Measurements from ENCODE around the gene GOLPH3.
"Not testable (repeated sequence)": the region's sequence is repeated elsewhere in the genome, so short reads cannot be mapped to it uniquely, and the experiment has no call there.

The GOLPH3 gene

DNA sequence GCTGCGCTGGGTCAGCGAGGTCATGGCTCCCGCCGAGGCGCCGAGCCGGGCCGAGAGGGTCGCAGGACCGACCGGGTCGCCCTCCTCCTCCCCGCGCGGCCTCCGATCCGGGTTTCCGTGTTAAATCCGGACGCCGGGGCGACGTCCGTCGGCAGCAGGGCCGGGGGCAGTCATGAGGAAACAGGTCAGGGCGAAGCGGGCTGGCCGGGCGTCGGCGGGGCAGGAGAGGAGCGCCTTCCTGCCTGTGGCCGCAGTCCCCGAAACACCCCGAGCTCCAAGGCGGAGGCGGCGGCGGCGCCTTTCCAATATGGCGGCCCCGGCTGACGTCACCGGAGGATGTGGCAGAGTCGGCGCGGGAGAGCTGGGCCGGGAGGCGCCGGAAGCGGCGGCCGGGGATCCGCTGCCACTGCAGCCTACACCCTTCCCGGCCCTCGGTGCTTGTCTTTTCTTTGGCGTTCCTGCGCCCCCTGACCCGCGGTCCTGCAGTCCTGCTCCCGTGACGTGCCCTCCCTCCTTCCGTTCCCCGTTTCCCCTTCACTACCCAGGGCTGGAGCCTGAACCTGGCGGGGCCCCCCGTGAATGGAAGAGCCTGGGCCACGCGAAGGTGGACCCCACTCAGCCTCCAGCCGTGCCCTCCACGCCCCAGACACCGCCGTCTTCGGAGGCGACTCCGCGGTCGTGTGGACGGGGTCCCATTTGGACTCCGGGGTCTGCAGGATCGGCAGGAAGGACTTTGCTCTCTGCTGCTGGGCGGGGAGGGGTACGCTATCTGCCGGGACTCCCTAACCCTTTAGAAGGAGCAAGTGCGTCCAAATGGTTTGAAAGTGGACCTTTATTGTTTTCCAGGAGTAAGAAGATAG is at the start of gene GOLPH3:
Gene GOLPH3 (minus strand): TSS at position 309 of the 860 bp plus-strand sequence. CDS start 285 bp downstream, at position 24.
- peak; percentile 81 to 90 (median 86) for DNase-seq

DNA sequence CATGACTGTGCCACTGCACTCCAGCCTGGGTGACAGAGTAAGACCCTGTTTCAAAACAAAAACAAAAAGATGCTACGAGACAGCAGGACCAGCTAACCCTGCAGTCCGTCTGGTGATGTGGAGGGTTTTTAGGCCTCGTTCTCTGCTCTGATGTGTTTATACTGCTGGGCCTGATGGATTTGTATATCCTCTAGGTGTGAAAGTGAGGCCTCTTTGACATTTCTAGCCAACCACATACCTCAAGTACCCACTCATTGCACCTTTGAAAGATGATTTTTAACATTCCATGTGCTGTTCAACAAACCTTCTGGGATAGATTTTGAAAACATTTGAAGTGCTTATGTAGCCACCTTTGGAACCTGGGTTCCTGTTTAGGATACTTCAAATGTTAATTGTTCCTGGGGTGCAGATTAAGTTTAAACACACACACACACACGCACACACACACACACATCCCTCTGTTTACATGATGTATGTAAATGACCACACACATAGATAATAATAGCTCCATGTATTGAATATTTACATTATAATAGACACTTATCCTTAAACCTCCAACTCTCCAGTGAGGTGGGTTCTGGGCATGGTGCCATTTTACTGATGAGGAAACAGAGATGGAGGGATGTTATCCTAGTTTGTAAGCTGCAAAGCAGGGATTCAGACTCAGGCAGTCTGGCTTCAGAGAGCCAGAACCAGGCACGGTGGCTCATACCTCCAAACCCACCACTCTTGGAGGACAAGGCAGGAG is 48.8 kb upstream of the GOLPH3 start:
- no peak for DNase-seq

DNA sequence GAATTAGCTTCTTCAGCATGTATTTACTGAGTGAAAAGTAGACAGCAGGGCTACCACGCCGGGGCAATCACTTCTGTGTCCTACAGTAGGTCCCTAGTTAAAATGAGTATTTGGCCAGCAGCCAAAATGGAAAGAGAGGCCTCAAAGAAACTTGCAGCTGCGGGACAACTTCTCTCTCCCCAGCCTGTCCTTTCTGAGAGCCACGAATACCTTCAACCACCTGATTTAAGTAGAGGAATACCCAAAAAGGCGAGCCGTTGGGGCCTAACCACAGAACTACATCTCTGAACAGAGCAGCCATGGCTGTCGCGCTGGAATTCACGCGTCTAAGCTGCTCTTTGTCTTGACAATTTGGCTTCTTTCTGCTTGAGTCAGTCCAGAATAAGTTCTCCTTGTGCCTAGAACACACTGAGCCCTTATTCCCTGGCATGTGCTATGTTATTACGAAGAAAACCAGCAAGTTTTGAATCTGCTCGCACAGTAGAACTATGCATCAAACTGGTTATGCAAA is 43.8 kb upstream of the GOLPH3 start:
- DNase-seq, result no peak

DNA sequence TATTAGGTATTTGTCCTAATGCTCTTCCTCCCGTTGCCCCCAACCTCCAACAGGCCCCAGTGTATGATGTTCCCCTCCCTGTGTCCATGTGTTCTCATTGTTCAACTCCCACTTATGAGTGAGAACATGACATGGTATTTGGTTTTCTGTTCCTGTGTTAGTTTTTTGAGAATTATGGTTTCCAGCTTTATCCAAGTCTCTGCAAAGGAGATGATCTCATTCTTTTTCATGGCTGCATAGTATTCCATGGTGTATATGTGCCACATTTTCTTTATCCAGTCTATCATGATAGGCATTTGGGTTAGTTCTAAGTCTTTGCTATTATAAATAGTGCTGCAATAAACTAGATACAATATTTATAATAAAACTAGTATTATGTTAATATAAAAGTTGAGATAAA is 40.2 kb upstream of the GOLPH3 start:
- not testable (repeated sequence) for DNase-seq

DNA sequence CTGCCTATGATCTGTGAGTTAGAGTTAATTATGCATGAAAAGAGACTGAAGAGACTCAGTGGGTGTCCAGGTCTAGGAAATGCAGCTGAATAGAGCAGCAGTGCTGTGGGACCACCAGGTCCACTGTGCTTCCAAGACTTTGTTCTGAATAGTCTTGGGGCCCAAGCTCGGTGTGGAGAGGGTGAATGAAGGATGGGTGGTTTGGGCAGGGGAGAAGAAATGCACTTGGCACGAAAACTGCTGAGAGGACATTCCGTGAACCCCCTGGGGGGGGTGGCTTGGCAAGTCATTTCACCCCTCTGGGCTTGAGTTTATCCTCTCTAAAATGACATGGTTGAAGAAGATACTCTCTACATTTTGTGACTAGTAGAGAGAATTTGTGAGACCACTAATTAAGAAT is 36.0 kb upstream of the GOLPH3 start:
- DNase-seq, result no peak

DNA sequence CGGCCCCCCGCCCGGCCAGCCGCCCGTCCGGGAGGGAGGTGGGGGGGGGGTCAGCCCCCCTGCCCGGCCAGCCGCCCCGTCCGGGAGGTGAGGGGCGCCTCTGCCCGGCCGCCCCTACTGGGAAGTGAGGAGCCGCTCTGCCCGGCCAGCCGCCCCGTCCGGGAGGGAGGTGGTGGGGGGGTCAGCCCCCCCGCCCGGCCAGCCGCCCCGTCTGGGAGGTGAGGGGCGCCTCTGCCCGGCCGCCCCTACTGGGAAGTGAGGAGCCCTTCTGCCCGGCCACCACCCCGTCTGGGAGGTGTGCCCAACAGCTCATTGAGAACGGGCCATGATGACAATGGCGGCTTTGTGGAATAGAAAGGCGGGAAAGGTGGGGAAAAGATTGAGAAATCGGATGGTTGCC is 34.7 kb upstream of the GOLPH3 start:
- not testable (repeated sequence) for DNase-seq

DNA sequence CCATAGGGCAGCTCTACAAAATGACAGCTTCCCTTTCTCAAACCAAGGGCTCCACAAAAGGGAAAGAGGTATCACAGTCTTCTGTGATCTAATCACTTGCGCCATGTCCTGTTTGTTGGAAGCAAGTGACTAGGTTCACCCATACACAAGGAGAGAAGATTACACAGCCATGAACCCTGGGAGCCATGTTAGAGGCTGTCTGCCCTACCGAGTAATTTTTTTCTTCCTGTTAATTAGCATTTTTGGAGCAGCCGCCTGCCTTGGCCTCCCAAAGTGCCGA is 33.2 kb upstream of the GOLPH3 start:
- DNase-seq, result no peak

DNA sequence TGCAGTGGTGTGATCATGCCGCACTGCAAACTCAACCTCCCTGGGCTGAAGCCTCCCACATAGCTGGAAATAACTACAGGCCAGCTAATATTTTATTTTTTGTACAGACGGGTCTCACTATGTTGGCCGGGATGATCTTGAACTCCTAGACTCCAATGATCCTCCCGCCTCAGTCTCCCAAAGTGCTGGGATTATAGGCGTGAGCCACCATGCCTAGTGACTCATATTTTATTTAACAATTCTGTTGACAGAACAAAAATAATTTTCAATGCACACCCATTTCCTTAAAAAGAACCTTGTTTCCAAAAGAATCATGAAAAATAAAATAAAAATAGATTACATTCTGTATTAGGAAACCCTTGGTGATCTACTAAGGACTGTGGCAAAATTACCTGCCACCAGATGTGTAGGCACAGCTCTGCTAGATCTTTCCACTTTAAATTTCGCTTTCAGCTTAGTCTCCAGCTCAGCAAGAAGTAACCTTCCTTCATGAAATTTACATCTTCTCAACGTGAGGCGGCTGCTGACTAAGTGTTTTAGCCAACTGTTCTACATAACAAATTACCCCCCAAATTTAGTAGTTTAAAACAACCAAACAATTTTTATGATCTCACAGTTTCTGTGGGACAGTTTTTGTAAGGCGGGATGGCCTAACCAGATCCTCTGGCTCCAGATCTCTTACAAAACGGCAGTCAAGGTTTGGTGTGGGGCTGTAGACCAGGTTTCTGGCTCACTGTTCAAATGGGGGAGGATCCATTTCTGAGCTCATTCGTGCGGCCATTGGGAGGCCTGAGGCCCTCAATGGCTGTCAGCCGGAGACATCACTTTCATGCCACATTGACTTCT is 32.6 kb upstream of the GOLPH3 start:
- DNase-seq, result no peak

DNA sequence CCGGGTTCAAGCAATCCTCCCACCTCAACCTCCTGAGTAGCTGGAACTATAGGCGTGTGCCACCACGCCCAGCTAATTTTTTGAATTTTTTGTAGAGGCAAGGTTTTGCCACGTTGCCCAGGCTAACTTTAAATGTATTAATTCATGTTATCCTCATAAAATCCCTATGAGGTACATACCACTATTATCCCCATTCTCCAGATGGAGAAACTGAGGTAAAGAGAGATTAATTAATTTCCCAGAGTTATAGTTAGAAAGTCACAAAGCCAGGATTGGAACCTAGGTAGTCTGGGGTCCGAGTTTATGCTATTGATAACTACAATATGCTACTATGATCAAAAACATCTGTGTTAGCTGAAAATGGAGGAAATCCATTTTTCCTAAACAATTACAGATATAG is 31.9 kb upstream of the GOLPH3 start:
- DNase-seq, result no peak

DNA sequence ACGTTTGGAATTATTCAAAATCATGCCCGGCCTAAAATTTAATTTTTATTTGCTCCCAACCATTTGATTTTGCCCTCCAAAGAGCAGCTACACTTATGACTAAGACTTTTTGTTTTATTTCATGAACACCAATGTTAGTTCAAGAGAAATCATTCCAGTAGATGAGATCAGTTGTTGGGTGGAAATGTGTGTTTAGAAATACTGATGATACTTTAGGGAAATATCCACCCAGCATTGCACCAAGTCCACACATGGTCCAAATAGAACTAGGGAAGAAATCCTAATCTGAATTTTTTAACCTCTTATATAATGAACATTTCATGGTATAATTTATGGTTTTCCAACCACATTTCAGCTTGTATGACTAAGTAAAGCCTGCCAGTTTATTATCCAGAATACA is 28.3 kb upstream of the GOLPH3 start:
- DNase-seq, result no peak

DNA sequence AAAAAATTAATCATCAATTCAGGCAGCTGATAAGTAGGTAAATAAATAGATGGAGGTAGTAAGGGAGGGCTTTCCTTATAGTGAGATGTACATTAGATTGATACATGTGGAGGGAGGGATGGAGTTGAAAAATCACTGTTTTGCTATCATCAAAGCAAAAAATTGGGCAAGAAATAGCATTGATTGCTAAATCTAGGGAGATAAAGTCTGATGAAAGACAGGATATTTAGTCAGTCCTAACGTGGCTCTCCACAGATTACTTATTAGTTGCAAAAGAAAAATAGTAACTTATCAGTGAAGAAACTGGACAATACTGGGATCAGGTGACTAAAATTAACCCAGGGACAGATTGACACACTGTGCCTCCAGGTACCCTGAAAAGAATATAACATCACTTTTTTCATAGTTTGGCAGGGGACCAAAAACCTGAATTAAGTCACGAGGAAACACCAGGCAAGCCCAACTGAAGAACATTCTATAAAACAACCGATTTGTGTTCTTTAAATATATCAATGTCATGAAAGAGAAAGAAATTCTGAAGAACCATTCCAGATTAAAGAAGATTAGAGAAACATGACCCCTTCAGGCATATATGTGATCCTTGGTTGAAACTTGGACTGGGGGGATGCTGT is 27.1 kb upstream of the GOLPH3 start:
- no peak for DNase-seq

DNA sequence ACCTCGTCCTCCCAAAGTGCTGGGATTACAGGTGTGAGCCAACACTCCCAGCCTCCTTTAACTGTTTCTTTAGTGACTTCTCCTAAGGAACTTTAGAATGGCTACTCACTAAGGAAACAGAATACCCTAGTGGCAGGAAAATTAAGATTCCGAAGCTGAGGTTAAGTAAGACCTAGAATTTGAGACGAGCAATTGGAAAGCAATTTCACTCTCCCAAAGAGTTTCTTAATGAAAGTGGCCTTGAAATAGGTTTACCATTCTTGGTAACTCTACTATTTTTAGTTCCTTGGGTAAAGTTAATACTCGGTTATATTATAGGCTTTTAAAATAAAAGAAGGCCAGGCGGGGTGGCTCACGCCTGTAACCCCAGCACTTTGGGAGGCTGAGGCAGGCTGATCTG is 22.9 kb upstream of the GOLPH3 start:
- DNase-seq, result no peak

DNA sequence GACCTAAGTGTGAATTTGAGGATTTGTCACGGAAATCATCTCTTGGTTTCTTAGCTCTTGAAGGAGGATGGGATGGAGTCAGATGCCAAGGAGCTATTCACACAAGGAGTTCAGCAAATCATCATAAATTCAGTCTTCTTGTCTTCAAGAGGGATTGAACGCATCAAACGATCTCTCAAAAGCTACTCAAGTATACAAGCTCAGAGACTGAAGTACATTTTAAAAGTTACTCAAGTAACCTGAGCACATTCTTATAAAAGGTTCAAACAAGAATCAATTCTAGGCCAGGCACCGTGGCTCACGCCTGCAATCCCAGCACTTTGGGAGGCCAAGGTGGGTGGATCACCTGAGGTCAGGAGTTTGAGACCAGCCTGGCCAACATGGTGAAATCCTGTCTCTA is 21.1 kb upstream of the GOLPH3 start:
- no peak for DNase-seq

DNA sequence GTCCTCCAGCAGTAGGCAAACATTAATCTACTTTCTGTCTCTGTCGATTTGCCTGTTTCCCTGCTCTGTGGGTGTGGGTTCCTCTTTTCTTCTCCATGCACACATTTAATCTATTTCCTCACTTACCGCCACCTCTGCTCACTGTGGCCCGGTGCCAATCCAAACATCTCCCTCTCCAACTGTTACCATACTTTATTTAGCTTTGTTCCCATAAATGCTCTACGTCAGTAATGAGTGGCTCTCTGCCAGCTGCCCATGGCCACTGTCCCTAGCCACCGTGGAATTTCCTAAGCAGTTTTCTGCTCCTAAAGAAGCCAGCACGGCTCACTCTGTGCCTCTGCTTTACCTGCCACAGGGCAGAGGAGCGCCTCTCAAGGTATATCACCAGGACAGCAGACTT is 19.5 kb upstream of the GOLPH3 start:
- DNase-seq, result no peak

DNA sequence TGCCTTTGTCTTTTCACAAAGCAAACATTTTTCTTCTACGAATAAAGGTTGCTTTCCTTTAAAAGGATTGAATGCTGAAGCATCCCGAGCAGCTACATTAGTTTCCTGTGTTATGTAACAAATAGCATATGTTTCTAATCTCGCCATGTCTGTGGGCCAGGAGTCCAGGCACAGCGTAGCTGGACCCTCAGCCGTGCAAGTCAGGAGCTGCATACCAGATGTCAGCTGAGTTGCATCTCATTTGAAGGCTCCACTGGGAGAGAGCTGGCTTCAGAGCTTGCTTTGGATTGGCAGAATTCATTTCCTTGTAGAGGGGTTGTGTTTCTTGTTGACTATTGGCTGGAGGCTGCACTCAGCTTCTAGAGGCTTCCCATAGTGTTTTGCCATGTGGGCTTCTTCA is 16.0 kb upstream of the GOLPH3 start:
- DNase-seq, result no peak

DNA sequence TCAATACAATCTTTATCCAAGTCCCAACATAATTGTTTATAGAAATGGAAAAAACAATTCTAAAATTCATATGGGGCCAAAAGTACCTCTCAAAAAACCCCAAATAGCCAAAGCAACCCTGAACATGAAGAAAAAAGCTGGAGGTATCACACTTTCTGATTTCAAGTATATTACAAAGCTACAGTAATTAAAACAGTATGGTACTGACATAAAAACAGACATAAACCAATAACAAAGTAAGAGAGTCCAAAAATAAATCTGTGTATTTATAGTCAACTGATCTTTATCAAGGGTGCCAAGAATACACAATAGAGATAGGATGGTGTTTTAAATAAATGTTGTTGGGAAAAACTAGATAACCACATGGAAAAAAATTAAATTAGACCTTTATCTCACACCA is 13.6 kb upstream of the GOLPH3 start:
- no peak for DNase-seq

DNA sequence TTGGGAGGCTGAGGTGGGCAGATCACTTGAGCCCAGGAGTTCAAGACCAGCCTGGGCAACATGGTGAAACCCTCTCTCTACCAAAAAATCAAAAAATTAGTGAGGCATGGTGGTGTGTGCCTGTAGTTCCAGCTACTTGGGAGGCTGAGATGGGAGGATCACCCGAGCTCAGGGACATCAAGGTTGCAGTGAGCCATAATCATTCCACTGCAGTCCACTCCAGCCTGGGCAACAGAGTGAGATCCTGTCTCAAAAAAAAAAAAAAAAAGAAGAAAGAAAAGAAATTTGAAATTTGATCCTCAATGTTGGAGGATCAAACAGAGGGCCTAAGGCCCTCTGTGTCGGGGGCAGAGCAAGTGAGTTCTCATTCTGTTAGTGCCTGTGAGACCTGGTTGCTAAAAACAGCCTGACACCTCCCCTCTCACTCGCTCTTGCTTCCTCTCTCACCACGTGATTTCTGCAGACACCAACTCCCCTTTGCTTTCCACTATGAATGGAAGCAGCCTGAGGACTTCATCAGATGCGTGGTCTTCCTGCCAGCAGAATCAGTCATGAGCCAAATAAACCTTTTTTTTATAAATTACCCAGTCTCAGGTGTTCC is 8.4 kb upstream of the GOLPH3 start:
- DNase-seq, result no peak

DNA sequence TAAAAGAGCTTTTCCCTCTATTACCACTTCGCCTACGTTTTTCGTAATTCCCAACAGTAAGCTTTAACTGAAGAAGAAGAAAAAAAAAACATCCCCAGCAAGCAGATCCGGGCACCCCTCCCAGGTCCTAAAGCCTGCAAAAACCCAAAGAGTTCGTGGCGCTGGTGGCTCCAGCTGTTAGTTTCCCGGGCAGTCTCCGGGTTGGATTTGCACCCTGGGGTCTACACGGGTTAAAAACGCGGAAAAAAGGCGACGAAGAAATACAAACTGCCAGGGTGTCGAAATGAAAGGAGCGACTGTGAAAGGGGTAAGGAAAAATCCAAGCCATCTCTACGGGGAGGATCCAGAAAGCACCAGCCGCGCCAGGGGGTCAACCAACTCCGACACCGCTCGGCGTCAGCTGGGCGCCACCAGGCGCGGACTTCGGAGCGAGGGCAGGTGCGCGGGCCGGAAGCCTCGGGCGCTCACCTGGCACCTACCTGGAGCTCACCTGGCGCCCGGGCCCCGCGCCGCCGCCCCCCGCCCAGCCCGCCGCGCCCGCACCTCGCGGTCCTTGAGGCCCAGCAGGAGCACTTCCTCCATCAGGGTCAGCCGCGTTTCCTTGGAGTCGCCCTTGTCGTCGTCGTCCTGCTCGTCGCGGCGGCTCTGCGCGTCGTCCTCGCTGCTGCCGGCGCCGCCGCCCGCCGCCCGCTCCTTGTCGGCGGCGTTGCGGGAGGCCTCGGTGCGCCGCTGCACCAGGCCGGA is 680 bp downstream of the GOLPH3 start:
- DNase-seq, result peak; percentile 1 to 62 (median 33)

DNA sequence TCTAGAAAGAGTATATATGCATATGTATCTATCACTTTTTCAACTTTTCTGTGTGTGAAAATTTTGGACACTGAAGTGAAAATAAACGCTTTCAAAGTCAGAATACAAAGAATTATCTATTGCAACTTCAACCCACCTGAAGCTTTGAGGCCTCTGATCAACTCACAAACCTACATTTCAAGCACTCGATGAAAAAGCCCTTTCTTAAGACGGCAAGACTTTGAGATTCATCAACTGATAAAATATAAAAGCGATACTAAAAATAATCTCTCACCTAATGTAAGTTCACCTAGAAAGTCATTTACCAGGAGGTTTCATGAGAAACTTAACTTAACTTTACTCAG is 1.2 kb downstream of the GOLPH3 start:
- DNase-seq, result peak in 1 of 6 experiments; percentile 35

DNA sequence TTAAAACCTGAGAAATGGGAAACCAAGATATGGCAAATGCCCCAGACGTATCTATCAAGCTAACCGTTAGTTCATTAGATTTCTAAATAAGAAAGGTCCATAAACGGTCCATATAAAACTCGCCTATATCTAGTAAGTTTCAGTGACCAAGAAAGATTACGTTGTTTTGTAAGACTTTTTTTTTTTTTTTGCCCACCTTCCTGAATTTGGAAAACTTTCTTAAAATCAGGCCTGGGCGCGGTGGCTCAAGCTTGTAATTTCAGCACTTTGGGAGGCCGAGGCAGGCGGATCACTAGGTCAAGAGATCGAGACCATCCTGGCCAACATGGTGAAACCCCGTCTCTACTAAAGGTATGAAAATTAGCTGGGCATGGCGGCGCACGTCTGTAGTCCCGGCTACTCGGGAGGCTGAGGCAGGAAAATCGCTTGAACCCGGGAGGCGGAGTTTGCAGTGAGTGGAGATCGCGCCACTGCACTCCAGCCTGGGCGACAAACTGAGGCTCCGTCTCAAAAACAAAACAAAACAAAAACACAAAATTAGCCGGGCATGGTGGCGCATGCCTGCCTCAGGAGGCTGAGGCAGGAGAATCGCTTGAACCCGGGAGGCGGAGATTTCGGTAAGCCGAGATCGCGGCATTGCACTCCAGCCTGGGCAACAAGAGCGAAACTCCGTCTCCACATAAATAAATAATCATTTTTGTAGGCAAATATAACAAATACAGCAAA is 1.8 kb downstream of the GOLPH3 start:
- peak in 1 of 6 experiments; percentile 35 for DNase-seq
